ENCODE measurements around the gene DPM3.

DNA sequence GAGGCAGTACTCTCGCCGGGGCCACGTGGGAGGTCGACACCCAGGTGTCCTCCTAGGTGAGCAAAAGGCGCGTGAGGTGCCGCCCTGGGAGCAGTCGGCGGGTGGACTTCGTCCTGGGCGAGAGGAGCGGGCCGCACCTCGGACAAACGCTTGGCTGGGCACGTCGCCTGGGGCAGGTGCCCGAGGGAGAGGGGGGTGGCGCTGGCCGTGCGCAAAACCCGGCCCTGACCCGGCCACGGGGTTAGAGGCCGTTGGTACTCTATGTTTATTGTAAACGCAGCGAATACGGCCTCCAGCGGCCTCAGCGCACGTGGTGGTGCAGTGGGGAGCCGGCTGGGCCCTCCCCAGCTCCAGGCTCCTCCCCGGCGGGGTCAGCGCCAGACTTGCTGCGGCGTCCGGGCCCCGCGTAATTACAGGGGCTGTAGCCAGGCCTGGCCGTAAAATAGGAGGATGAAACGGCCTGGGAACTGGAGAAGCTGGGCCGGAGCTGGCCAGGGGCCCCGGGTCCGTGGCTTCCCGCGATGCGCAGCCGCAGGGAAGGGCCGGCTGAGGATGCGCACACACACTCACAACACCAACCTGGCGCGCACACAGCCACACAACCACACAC lies 14.3 kb downstream of the DPM3 start:
- TF ChIP-seq CTCF (conservative IDR thresholded peaks at IDR 0.05; ENCODE audit: low read length), result no peak
- no peak for TF ChIP-seq EZH2phosphoT487 (IDR thresholded peaks at IDR 0.05; ENCODE audit: borderline replicate concordance)
